Body of pancreas (tissue), 4 donors: ENCODE results near the gene OXTR.

Experiments
- POLR2A ChIP-seq, 3 donors: fragments of 450-650 bp; IDR thresholded peaks; one replicate each; pipeline ENCODE4 v1.6.1; 2016; ENCODE audit warnings: antibody characterized with exemption in 3 of 3, mild to moderate bottlenecking in 2 of 3
- TF ChIP-seq, protein P1 (sequence below), 7 experiments: fragments of 450-650 bp in 4 of 7; fragments of 200-600 bp in 3 of 7; sonication (generic) in 3 of 7; IDR thresholded peaks; one replicate each; pipeline ENCODE4 v1.5.1; 2016 to 2019; ENCODE audit warnings: antibody characterized with exemption in 7 of 7

GRCh38 chr3:8767667-8768363 is 1.6 kb downstream of the OXTR start:
- TF ChIP-seq, protein P1, sequence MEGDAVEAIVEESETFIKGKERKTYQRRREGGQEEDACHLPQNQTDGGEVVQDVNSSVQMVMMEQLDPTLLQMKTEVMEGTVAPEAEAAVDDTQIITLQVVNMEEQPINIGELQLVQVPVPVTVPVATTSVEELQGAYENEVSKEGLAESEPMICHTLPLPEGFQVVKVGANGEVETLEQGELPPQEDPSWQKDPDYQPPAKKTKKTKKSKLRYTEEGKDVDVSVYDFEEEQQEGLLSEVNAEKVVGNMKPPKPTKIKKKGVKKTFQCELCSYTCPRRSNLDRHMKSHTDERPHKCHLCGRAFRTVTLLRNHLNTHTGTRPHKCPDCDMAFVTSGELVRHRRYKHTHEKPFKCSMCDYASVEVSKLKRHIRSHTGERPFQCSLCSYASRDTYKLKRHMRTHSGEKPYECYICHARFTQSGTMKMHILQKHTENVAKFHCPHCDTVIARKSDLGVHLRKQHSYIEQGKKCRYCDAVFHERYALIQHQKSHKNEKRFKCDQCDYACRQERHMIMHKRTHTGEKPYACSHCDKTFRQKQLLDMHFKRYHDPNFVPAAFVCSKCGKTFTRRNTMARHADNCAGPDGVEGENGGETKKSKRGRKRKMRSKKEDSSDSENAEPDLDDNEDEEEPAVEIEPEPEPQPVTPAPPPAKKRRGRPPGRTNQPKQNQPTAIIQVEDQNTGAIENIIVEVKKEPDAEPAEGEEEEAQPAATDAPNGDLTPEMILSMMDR (IDR thresholded peaks at IDR 0.05), result peak in 5 of 7 experiments; percentile 4 to 26 (median 19)
- no peak for TF ChIP-seq POLR2A (IDR thresholded peaks at IDR 0.05)
